ENCODE data around the gene SGMS1.

DNA sequence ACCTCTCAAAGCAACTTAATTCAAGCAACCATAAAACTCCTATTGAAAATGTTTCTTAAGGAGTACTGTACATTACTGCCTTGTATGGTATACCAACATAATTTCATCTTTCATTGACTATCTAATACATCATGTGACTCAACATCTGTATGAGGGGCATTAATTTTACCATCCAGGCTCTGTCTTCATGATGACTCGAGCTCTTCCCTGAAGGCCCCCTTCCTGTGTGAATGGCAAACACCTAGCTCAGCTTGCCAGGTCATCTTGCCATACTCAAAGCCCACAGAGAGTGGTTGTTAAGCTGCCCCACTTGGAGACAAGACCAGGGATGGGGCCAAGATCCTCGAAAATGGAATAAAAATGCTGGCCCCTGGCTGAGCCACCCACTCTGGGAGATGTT, 82.4 kb downstream of the SGMS1 start:
- TF ChIP-seq ZNF274 (IDR thresholded peaks at IDR 0.05; ENCODE audit: low read depth, low read length), result no peak
- no peak for TF ChIP-seq SUZ12 (IDR thresholded peaks at IDR 0.05; ENCODE audit: extremely low read depth, insufficient read depth, insufficient read length)

Measured in NT2/D1 (cell line).